DOHH2 (cell line): ENCODE data around the gene PAXX.

Experiments
- H3F3A ChIP-seq: fragments of 200-600 bp; sonication (generic), shearing (Covaris generic); 2 replicates; pipeline ENCODE4 v1.6.0; 2016; ENCODE audit warnings: antibody characterized with exemption, mild to moderate bottlenecking; ENCODE audit not compliant: control insufficient read depth, insufficient read depth
- H3K27ac ChIP-seq: fragments of 200-600 bp; sonication (generic); 2 replicates; pipeline ENCODE4 v1.5.1; 2014; ENCODE audit warnings: low read depth, mild to moderate bottlenecking, low read length, moderate library complexity
- H3K27me3 ChIP-seq: fragments of 200-600 bp; sonication (generic); 2 replicates; pipeline ENCODE4 v1.6.1; 2014; ENCODE audit warnings: mild to moderate bottlenecking, low read length, mixed read lengths; ENCODE audit not compliant: control insufficient read depth
- H3K36me3 ChIP-seq: fragments of 200-600 bp; sonication (generic); 2 replicates; pipeline ENCODE4 v1.6.1; 2014; ENCODE audit warnings: mild to moderate bottlenecking, low read length, moderate library complexity, mixed read lengths; ENCODE audit not compliant: control insufficient read depth
- H3K4me1 ChIP-seq: fragments of 200-600 bp; sonication (generic); 2 replicates; pipeline ENCODE4 v1.6.1; 2014; ENCODE audit warnings: mild to moderate bottlenecking, low read length, mixed read lengths; ENCODE audit not compliant: control insufficient read depth
- H3K4me2 ChIP-seq: fragments of 200-600 bp; sonication (generic); 2 replicates; pipeline ENCODE4 v1.6.0; 2014; ENCODE audit warnings: mild to moderate bottlenecking, low read length, moderate library complexity
- H3K4me3 ChIP-seq: fragments of 200-600 bp; sonication (generic); 2 replicates; pipeline ENCODE4 v1.5.1; 2014; ENCODE audit warnings: mild to moderate bottlenecking, low read length, mixed read lengths
- H3K79me2 ChIP-seq: fragments of 200-600 bp; sonication (generic); 2 replicates; pipeline ENCODE4 v1.6.1; 2014; ENCODE audit warnings: mild to moderate bottlenecking, low read length, mixed read lengths; ENCODE audit not compliant: control insufficient read depth
- H3K9me2 ChIP-seq: fragments of 200-600 bp; sonication (generic); replicated peaks from 2 replicates; pipeline ENCODE4 v1.6.1; 2014; ENCODE audit warnings: mild to moderate bottlenecking, low read length, mixed read lengths; ENCODE audit not compliant: control insufficient read depth
- H3K9me3 ChIP-seq: fragments of 200-600 bp; sonication (generic); 2 replicates; pipeline ENCODE4 v1.6.1; 2014; ENCODE audit warnings: antibody characterized with exemption, low read length, mixed read lengths; ENCODE audit not compliant: control insufficient read depth, insufficient read depth
- H4K20me1 ChIP-seq: fragments of 200-600 bp; sonication (generic); 2 replicates; pipeline ENCODE4 v1.6.0; 2014; ENCODE audit warnings: low read depth, mild to moderate bottlenecking, antibody characterized with exemption, low read length, moderate library complexity; ENCODE audit not compliant: control insufficient read depth, insufficient read depth
- EZH2phosphoT487 ChIP-seq: fragments of 200-600 bp; sonication (generic); IDR thresholded peaks from 2 replicates; pipeline ENCODE4 v1.6.1; 2017; ENCODE audit warnings: borderline replicate concordance, mild to moderate bottlenecking, antibody characterized with exemption, low read length, moderate library complexity, mixed read lengths
- TF ChIP-seq, protein P1 (sequence below): fragments of 200-600 bp; sonication (generic); IDR thresholded peaks from one replicate; pipeline ENCODE4 v1.5.1; 2014; ENCODE audit warnings: antibody characterized with exemption, mild to moderate bottlenecking, low read depth, low read length; ENCODE audit not compliant: poor library complexity, severe bottlenecking

PAXX gene

GRCh38 chr9:137041124-137041523, 48.9 kb downstream of the PAXX start:
- no peak for TF ChIP-seq EZH2phosphoT487
- TF ChIP-seq, protein P1, sequence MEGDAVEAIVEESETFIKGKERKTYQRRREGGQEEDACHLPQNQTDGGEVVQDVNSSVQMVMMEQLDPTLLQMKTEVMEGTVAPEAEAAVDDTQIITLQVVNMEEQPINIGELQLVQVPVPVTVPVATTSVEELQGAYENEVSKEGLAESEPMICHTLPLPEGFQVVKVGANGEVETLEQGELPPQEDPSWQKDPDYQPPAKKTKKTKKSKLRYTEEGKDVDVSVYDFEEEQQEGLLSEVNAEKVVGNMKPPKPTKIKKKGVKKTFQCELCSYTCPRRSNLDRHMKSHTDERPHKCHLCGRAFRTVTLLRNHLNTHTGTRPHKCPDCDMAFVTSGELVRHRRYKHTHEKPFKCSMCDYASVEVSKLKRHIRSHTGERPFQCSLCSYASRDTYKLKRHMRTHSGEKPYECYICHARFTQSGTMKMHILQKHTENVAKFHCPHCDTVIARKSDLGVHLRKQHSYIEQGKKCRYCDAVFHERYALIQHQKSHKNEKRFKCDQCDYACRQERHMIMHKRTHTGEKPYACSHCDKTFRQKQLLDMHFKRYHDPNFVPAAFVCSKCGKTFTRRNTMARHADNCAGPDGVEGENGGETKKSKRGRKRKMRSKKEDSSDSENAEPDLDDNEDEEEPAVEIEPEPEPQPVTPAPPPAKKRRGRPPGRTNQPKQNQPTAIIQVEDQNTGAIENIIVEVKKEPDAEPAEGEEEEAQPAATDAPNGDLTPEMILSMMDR = no peak
- H3K79me2 ChIP-seq = no peaks in the 10 kb centered on the region
- peaks cover 33% of the 10 kb centered on the region for H3K27me3 ChIP-seq
- H3K4me2 ChIP-seq = no peak overlapping the region
- H3F3A ChIP-seq = no peaks in the 10 kb centered on the region
- no peak overlapping the region for H3K27ac ChIP-seq
- peaks cover 1% of the 10 kb centered on the region; the same call in 1 of the 2 replicates for H4K20me1 ChIP-seq
- no peaks in the 10 kb centered on the region for H3K9me3 ChIP-seq
- no peaks in the 10 kb centered on the region for H3K9me2 ChIP-seq
- no peak overlapping the region for H3K4me3 ChIP-seq
- H3K36me3 ChIP-seq = no peaks in the 10 kb centered on the region
- peaks cover 2% of the 10 kb centered on the region for H3K4me1 ChIP-seq

GRCh38 chr9:137042751-137043727, 50.8 kb downstream of the PAXX start:
- Histone ChIP-seq H3K27me3 (peaks cover 39% of the 10 kb centered on the region), H3F3A (no peaks in the 10 kb centered on the region), H4K20me1 (peaks cover 8% of the 10 kb centered on the region; the same call in 1 of the 2 replicates), H3K4me3 (no peak overlapping the region), H3K9me3 (no peaks in the 10 kb centered on the region), H3K36me3 (no peaks in the 10 kb centered on the region), H3K4me1 (peaks cover 6% of the 10 kb centered on the region), H3K9me2 (no peaks in the 10 kb centered on the region), H3K4me2 (no peak overlapping the region), H3K27ac (no peak overlapping the region), H3K79me2 (no peaks in the 10 kb centered on the region)
- TF ChIP-seq, protein P1 = no peak
- no peak for TF ChIP-seq EZH2phosphoT487
